GM23338 (cell line): ENCODE results near the gene ROR1. TPM values are rescaled to one million over a fixed set of nuclear protein-coding genes. Genes with fewer than 3 reads are reported as not detected.
A peak's percentile ranks its signal among the peaks of the same experiment; 100 is the strongest.

Experiments used
- ATAC-seq: fragments of 200-7000 bp; cut with Tn5 transposase; 3 replicates; pipeline ENCODE4 v1.9.1; 2020
- DNase-seq: peaks from one replicate; pipeline ENCODE4 v3.0.0-alpha.2; 2015; ENCODE audit warnings: low spot score
- H2AFZ ChIP-seq: fragments of 200-600 bp; sonication (generic); 2 replicates; pipeline ENCODE4 v1.8.0; 2016; ENCODE audit warnings: antibody characterized with exemption, mild to moderate bottlenecking, moderate library complexity
- H3F3A ChIP-seq: fragments of 200-600 bp; sonication (generic); replicated peaks from 2 replicates; pipeline ENCODE4 v1.8.0; 2017; ENCODE audit warnings: antibody characterized with exemption, mixed run types, low read depth
- H3K27ac ChIP-seq: fragments of 200-600 bp; sonication (generic); 2 replicates; pipeline ENCODE4 v1.6.1; 2016; ENCODE audit warnings: low read depth
- H3K27me3 ChIP-seq: fragments of 200-600 bp; sonication (generic); 2 replicates; pipeline ENCODE4 v1.8.0; 2016; ENCODE audit warnings: mild to moderate bottlenecking, mixed run types, moderate library complexity; ENCODE audit not compliant: insufficient read depth
- H3K36me3 ChIP-seq: fragments of 200-600 bp; sonication (generic); 2 replicates; pipeline ENCODE4 v1.8.0; 2016; ENCODE audit warnings: mild to moderate bottlenecking; ENCODE audit not compliant: insufficient read depth
- H3K4me1 ChIP-seq: fragments of 200-600 bp; sonication (generic); 2 replicates; pipeline ENCODE4 v1.8.0; 2016; ENCODE audit warnings: mild to moderate bottlenecking, moderate library complexity; ENCODE audit not compliant: insufficient read depth
- H3K4me2 ChIP-seq: fragments of 200-600 bp; sonication (generic); 2 replicates; pipeline ENCODE4 v1.7.1; 2017; ENCODE audit warnings: mixed run types
- H3K4me3 ChIP-seq: fragments of 200-600 bp; sonication (generic); 2 replicates; pipeline ENCODE4 v1.6.1; 2016; ENCODE audit warnings: mixed run types
- H3K79me2 ChIP-seq: fragments of 200-600 bp; sonication (generic); replicated peaks from 2 replicates; pipeline ENCODE4 v1.8.0; 2017; ENCODE audit warnings: mild to moderate bottlenecking; ENCODE audit not compliant: insufficient read depth
- H3K9me2 ChIP-seq: fragments of 200-600 bp; sonication (generic); 2 replicates; pipeline ENCODE4 v1.8.0; 2017; ENCODE audit not compliant: insufficient read depth
- H4K20me1 ChIP-seq: fragments of 200-600 bp; sonication (generic); replicated peaks from 2 replicates; pipeline ENCODE4 v1.8.0; 2017; ENCODE audit warnings: mild to moderate bottlenecking; ENCODE audit not compliant: insufficient read depth
- H3K27ac Mint-ChIP-seq: 2 replicates; pipeline ENCODE4 v1.8.0; 2020; ENCODE audit warnings: inconsistent platforms, mild to moderate bottlenecking, moderate library complexity, mixed read lengths
- H3K27me3 Mint-ChIP-seq: 3 replicates; pipeline ENCODE4 v1.8.0; 2022; ENCODE audit warnings: low read depth, mild to moderate bottlenecking, moderate library complexity, mixed read lengths, inconsistent platforms; ENCODE audit not compliant: insufficient read depth, poor library complexity
- H3K36me3 Mint-ChIP-seq: 3 replicates; pipeline ENCODE4 v1.8.0; 2021; ENCODE audit warnings: low read depth, mild to moderate bottlenecking, inconsistent platforms, moderate library complexity, mixed read lengths
- H3K4me1 Mint-ChIP-seq: 3 replicates; pipeline ENCODE4 v1.8.0; 2020; ENCODE audit warnings: mild to moderate bottlenecking, inconsistent platforms, mixed read lengths
- H3K4me3 Mint-ChIP-seq: 3 replicates; pipeline ENCODE4 v1.8.0; 2021; ENCODE audit warnings: moderate library complexity, mild to moderate bottlenecking, inconsistent platforms, mixed read lengths
- H3K9me3 Mint-ChIP-seq: 3 replicates; pipeline ENCODE4 v1.8.0; 2020; ENCODE audit warnings: moderate library complexity, mild to moderate bottlenecking, inconsistent platforms, mixed read lengths
- CREB1 ChIP-seq: fragments of 250-450 bp; sonication (Bioruptor Pico); IDR thresholded peaks from 2 replicates; pipeline ENCODE4 v1.5.0; 2020; ENCODE audit warnings: low read depth, mild to moderate bottlenecking, moderate library complexity
- CTCF ChIP-seq, 2 experiments: fragments of 200-600 bp in 1 of 2; sonication (generic) in 1 of 2; conservative IDR thresholded peaks; 2 replicates each; pipeline versions ENCODE4 v1.5.1 to v1.6.1; 2016 to 2017; ENCODE audit warnings: antibody characterized with exemption in 2 of 2, low read depth in 2 of 2, mild to moderate bottlenecking in 2 of 2, moderate library complexity in 1 of 2
- EZH2 ChIP-seq: fragments of 200-600 bp; sonication (generic); IDR thresholded peaks from one replicate; pipeline ENCODE4 v1.8.0; 2017; ENCODE audit warnings: antibody characterized with exemption, mild to moderate bottlenecking, low read depth; ENCODE audit not compliant: unreplicated experiment
- EZH2phosphoT487 ChIP-seq: fragments of 200-600 bp; sonication (generic); IDR thresholded peaks from one replicate; pipeline ENCODE4 v1.8.1; 2018; ENCODE audit warnings: antibody characterized with exemption; ENCODE audit not compliant: unreplicated experiment
- JUNB ChIP-seq: IDR thresholded peaks from one replicate; pipeline ENCODE4 v1.6.1; 2016; ENCODE audit warnings: antibody characterized with exemption; ENCODE audit not compliant: unreplicated experiment
- NANOG ChIP-seq: IDR thresholded peaks from 2 replicates; pipeline ENCODE4 v1.6.1; 2016; ENCODE audit warnings: antibody characterized with exemption, borderline replicate concordance
- POLR2AphosphoS5 ChIP-seq: IDR thresholded peaks from 2 replicates; pipeline ENCODE4 v1.6.1; 2016; ENCODE audit warnings: antibody characterized with exemption, low read depth
- REST ChIP-seq: IDR thresholded peaks from one replicate; pipeline ENCODE4 v1.6.1; 2018; ENCODE audit warnings: antibody characterized with exemption; ENCODE audit not compliant: unreplicated experiment
- STAT1 ChIP-seq: IDR thresholded peaks from one replicate; pipeline ENCODE4 v1.6.1; 2016; ENCODE audit warnings: antibody characterized with exemption; ENCODE audit not compliant: unreplicated experiment
- ZNF114 ChIP-seq: fragments of 250-450 bp; sonication (Bioruptor Pico); IDR thresholded peaks from 2 replicates; pipeline ENCODE4 v1.5.0; 2020; ENCODE audit warnings: mild to moderate bottlenecking, moderate library complexity
- ZNF331 ChIP-seq: fragments of 250-450 bp; sonication (Bioruptor Pico); IDR thresholded peaks from 2 replicates; pipeline ENCODE4 v1.5.0; 2020; ENCODE audit warnings: low read depth, mild to moderate bottlenecking, moderate library complexity
- ZNF462 ChIP-seq: fragments of 250-450 bp; sonication (Bioruptor Pico); IDR thresholded peaks from 2 replicates; pipeline ENCODE4 v1.5.0; 2020; ENCODE audit warnings: mild to moderate bottlenecking, moderate library complexity
- polyA plus RNA-seq: library from polyadenylated mRNA; unstranded; fragments of >200 nt; fragmentation: Nextera tagmentation; extraction: Ambion mirVana; gene quantifications from 2 replicates; pipeline ENCODE4 v1.2.1, GENCODE V29; 2016
- total RNA-seq: library from RNA; depleted of rRNA; stranded (reverse); fragments of >200 nt; shearing (Covaris generic); gene quantifications from 2 replicates; pipeline ENCODE4 v1.2.3, GENCODE V29; 2014
- TF ChIP-seq, protein P1 (sequence below): IDR thresholded peaks from 2 replicates; pipeline ENCODE4 v1.6.1; 2016; ENCODE audit warnings: antibody characterized with exemption

Gene ROR1
- total and polyA plus RNA-seq, 2 experiments from 2014 or later = 59.7 to 96.0 TPM

DNA sequence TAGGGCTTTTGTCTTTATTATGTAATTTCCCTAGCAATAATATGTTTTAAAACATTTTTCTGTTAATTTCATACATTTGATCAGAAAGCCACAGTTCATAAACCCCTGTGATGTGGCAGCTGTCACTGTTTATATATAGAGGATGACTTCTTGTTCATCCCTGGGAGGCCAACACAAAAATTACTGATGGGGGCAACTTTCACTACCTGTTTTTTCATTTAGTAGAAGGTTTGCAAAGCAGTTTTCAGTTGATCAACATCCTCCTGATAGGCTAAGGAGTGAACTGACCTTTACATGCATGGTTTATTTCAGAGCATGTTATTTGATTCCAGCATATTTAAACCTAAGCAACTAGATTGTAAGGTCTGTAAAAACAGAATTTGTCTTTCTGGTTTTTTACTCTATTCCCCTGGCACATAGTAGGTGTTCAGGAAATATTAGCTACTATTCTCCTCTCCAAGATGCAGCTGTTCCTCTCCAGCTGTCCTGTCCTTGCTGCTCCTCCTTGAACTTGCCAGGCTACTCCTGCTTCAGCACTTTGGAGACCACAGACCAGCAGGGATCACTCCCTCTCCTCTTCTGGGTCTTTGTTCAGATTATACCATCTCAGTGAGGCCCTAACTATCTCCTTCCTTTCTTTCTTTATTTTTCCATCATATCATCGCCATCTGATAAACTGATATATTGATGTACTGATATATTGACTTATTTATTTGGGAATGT is 54.7 kb downstream of the ROR1 start:
- Mint-ChIP-seq H3K36me3 (peaks cover 31% of the 10 kb centered on the region), H3K9me3 (peaks cover 7% of the 10 kb centered on the region), H3K4me3 (no peak overlapping the region), H3K27ac (peak overlapping the region; percentile 6; the same call in 1 of the 2 replicates), H3K27me3 (peaks cover 2% of the 10 kb centered on the region), H3K4me1 (peaks cover 57% of the 10 kb centered on the region)
- H3K4me2 ChIP-seq = no peak overlapping the region
- H3K4me1 ChIP-seq = peaks cover 56% of the 10 kb centered on the region
- H3K27ac ChIP-seq = 0 out of 2 replicates have a peak overlapping the region, but pooled peaks have one; percentile 37
- H4K20me1 ChIP-seq = peaks cover 31% of the 10 kb centered on the region
- H3K27me3 ChIP-seq = no peaks in the 10 kb centered on the region
- TF ChIP-seq CTCF (conservative IDR thresholded peaks at IDR 0.05; ENCODE audit: low read depth in 2 of 2) = no peak
- TF ChIP-seq CREB1 = no peak
- TF ChIP-seq POLR2AphosphoS5 = no peak
- no peak for TF ChIP-seq ZNF462
- no peak for TF ChIP-seq EZH2phosphoT487
- TF ChIP-seq STAT1 = no peak
- no peak for TF ChIP-seq NANOG
- no peak for TF ChIP-seq ZNF114 (CRISPR knock-in tag)
- TF ChIP-seq, protein P1, sequence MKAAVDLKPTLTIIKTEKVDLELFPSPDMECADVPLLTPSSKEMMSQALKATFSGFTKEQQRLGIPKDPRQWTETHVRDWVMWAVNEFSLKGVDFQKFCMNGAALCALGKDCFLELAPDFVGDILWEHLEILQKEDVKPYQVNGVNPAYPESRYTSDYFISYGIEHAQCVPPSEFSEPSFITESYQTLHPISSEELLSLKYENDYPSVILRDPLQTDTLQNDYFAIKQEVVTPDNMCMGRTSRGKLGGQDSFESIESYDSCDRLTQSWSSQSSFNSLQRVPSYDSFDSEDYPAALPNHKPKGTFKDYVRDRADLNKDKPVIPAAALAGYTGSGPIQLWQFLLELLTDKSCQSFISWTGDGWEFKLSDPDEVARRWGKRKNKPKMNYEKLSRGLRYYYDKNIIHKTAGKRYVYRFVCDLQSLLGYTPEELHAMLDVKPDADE = no peak
- TF ChIP-seq EZH2 = no peak
- no peak for TF ChIP-seq JUNB
- TF ChIP-seq REST = no peak
- TF ChIP-seq ZNF331 (CRISPR knock-in tag) = no peak
- no peak overlapping the region for H2AFZ ChIP-seq
- H3K9me2 ChIP-seq = no peaks in the 10 kb centered on the region
- H3F3A ChIP-seq = no peaks in the 10 kb centered on the region
- H3K4me3 ChIP-seq = no peak overlapping the region
- H3K36me3 ChIP-seq = no peaks in the 10 kb centered on the region
- ATAC-seq (no peak), DNase-seq (no peak)
- peaks cover 99% of the 10 kb centered on the region for H3K79me2 ChIP-seq
